CD14-positive monocyte (primary cell): ENCODE results near the gene SEMA3C. TPM values are rescaled to one million over a fixed set of nuclear protein-coding genes. Genes with fewer than 3 reads are reported as not detected.

Experiments used
- DNase-seq, 3 donors: peaks; one replicate each; pipeline ENCODE4 v3.0.0-alpha.2; 2011 to 2022
- H2AFZ ChIP-seq: 2 replicates; pipeline ENCODE4 v1.6.0; 2012; ENCODE audit warnings: mild to moderate bottlenecking, low read depth, low read length, inconsistent platforms; ENCODE audit not compliant: insufficient read depth, poor library complexity, severe bottlenecking
- H3K27ac ChIP-seq, 2 donors: 1 replicate in 1 of 2; 2 replicates in 1 of 2; pipeline ENCODE4 v1.5.1; 2012 to 2013; ENCODE audit warnings: low read length in 2 of 2, control low read depth in 1 of 2, inconsistent platforms in 1 of 2, low read depth in 1 of 2, mild to moderate bottlenecking in 1 of 2
- H3K27me3 ChIP-seq, 2 donors: one replicate each; pipeline versions ENCODE4 v1.6.0 to v1.6.1; 2011 to 2013; ENCODE audit warnings: low read length in 2 of 2; ENCODE audit not compliant: control insufficient read depth in 2 of 2, insufficient read depth in 2 of 2
- H3K36me3 ChIP-seq, 2 donors: replicated peaks in 1 of 2; 1 replicate in 1 of 2; 2 replicates in 1 of 2; pipeline versions ENCODE4 v1.5.1 to v1.6.1; 2012 to 2013; ENCODE audit warnings: low read length in 2 of 2, control low read depth in 1 of 2, inconsistent platforms in 1 of 2, mild to moderate bottlenecking in 1 of 2; ENCODE audit not compliant: insufficient read depth in 2 of 2, control insufficient read depth in 1 of 2
- H3K4me1 ChIP-seq, 2 donors: 1 replicate in 1 of 2; 2 replicates in 1 of 2; pipeline versions ENCODE4 v1.5.1 to v1.6.1; 2012 to 2013; ENCODE audit warnings: low read length in 2 of 2, control low read depth in 1 of 2, inconsistent platforms in 1 of 2, mild to moderate bottlenecking in 1 of 2, moderate library complexity in 1 of 2; ENCODE audit not compliant: insufficient read depth in 2 of 2, control insufficient read depth in 1 of 2
- H3K4me2 ChIP-seq: replicated peaks from 2 replicates; pipeline ENCODE3; 2012; ENCODE audit warnings: low read length, moderate library complexity, mild to moderate bottlenecking; ENCODE audit not compliant: poor library complexity, severe bottlenecking; ENCODE audit errors: extremely low read depth
- H3K4me3 ChIP-seq, 3 experiments: fragments of 200-600 bp in 1 of 3; sonication (generic) in 1 of 3; replicated peaks in 1 of 3; 1 replicate in 2 of 3; 2 replicates in 1 of 3; pipeline ENCODE4 v1.5.1; 2011 to 2013; ENCODE audit warnings: low read length in 3 of 3, mild to moderate bottlenecking in 3 of 3, control low read depth in 2 of 3, low read depth in 2 of 3, inconsistent platforms in 1 of 3, moderate library complexity in 1 of 3
- H3K79me2 ChIP-seq: 2 replicates; pipeline ENCODE4 v1.6.0; 2012; ENCODE audit warnings: mild to moderate bottlenecking, control low read depth, inconsistent platforms, low read length, moderate library complexity; ENCODE audit not compliant: insufficient read depth
- H3K9ac ChIP-seq: 2 replicates; pipeline ENCODE4 v1.6.0; 2017; ENCODE audit warnings: low read length, mild to moderate bottlenecking; ENCODE audit not compliant: insufficient read depth, poor library complexity, severe bottlenecking
- H3K9me3 ChIP-seq, 2 donors: replicated peaks in 1 of 2; 1 replicate in 1 of 2; 2 replicates in 1 of 2; pipeline versions ENCODE4 v1.5.1 to v1.6.1; 2012 to 2013; ENCODE audit warnings: low read length in 2 of 2, control low read depth in 1 of 2; ENCODE audit not compliant: control insufficient read depth in 1 of 2, insufficient read depth in 1 of 2
- H4K20me1 ChIP-seq: 2 replicates; pipeline ENCODE4 v1.6.0; 2012; ENCODE audit warnings: mild to moderate bottlenecking, low read length, control low read depth, moderate library complexity; ENCODE audit not compliant: insufficient read depth
- H3K27ac Mint-ChIP-seq, 7 donors: one replicate each; pipeline ENCODE4 v1.8.0; 2020; ENCODE audit warnings: mild to moderate bottlenecking in 7 of 7, mixed read lengths in 7 of 7, moderate library complexity in 6 of 7, inconsistent platforms in 2 of 7
- H3K27me3 Mint-ChIP-seq, 3 donors: one replicate each; pipeline ENCODE4 v1.8.0; 2021 to 2022; ENCODE audit warnings: low read depth in 3 of 3, mild to moderate bottlenecking in 3 of 3, mixed read lengths in 3 of 3, moderate library complexity in 3 of 3, inconsistent platforms in 1 of 3
- H3K36me3 Mint-ChIP-seq, 2 donors: one replicate each; pipeline ENCODE4 v1.8.0; 2020; ENCODE audit warnings: mixed read lengths in 2 of 2, inconsistent platforms in 1 of 2, mild to moderate bottlenecking in 1 of 2
- H3K4me1 Mint-ChIP-seq: one replicate; pipeline ENCODE4 v1.8.0; 2020; ENCODE audit warnings: mild to moderate bottlenecking, mixed read lengths
- H3K4me3 Mint-ChIP-seq, 2 donors: one replicate each; pipeline ENCODE4 v1.8.0; 2020; ENCODE audit warnings: mild to moderate bottlenecking in 2 of 2, mixed read lengths in 2 of 2, moderate library complexity in 1 of 2
- H3K9me3 Mint-ChIP-seq, 7 donors: one replicate each; pipeline ENCODE4 v1.8.0; 2020 to 2022; ENCODE audit warnings: mixed read lengths in 7 of 7, mild to moderate bottlenecking in 6 of 7, moderate library complexity in 6 of 7, inconsistent platforms in 2 of 7
- WGBS: methylation state at CpG from one replicate; pipeline ENCODE4 v1.1.5; 2013; ENCODE audit warnings: missing lambda C conversion rate; ENCODE audit not compliant: insufficient coverage; 5-methylcytosine and 5-hydroxymethylcytosine counted together
- intact Hi-C, 2 donors: fragments of 100-400 bp; cut with micrococcal nuclease; formaldehyde crosslinking; loops; one replicate each; pipeline versions ENCODE4 v1.15.0 to v1.15.1; 2023
- polyA plus RNA-seq, 3 donors: library from polyadenylated mRNA; depleted of rRNA in 1 of 3; unstranded in 2 of 3; stranded (reverse) in 1 of 3; fragments of 300-500 nt in 2 of 3; fragments of >200 nt in 1 of 3; fragmentation: Illumina TruSeq in 2 of 3; gene quantifications; 1 replicate in 2 of 3; 2 replicates in 1 of 3; pipeline ENCODE4 v1.2.3, GENCODE V29; 2012 to 2021
- TF ChIP-seq, protein P1 (sequence below): fragments of 200-600 bp; IDR thresholded peaks from one replicate; pipeline ENCODE4 v1.8.0; 2022; ENCODE audit warnings: antibody characterized with exemption, mild to moderate bottlenecking

SEMA3C gene
- polyA plus RNA-seq, 3 donors = 7.2 to 14.1 (median 13.7) TPM

DNA sequence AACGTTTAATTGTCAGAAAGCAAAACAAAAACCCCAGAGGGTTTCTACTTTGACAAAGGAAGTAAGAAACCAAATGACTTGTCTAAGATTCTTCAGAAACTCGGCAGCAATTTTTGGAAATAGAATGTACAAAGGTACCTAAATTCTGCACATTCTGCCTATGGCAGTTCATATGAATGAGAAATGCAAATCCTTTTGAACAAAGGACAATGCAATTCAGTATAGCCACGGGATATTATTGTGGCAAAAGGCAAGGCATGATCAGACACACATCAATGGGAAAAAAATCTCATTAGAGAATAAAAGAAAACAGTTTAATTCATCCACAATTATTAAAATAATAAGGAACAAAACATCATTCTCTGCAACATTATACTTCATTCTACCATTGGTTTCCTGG, 93.4 kb downstream of the SEMA3C start:
- H3K27ac ChIP-seq = no peak overlapping the region
- no peak overlapping the region for H3K4me3 Mint-ChIP-seq
- WGBS = 100% methylated on average over 1 of the region's 3 CpGs
- no peaks in the 10 kb centered on the region for H3K9me3 Mint-ChIP-seq
- no peak overlapping the region for H2AFZ ChIP-seq
- no peaks in the 10 kb centered on the region for H3K79me2 ChIP-seq
- peaks cover 16% of the 10 kb centered on the region for H3K4me1 Mint-ChIP-seq
- no peak overlapping the region for H3K27ac Mint-ChIP-seq
- no peaks in the 10 kb centered on the region for H3K27me3 Mint-ChIP-seq
- H3K36me3 Mint-ChIP-seq = peaks cover 18 to 24% of the 10 kb centered on the region in 2 donors
- intact Hi-C loops = no loop called here
- no peaks in the 10 kb centered on the region for H4K20me1 ChIP-seq
- peaks cover 16 to 18% of the 10 kb centered on the region in 2 donors for H3K4me1 ChIP-seq
- TF ChIP-seq, protein P1, sequence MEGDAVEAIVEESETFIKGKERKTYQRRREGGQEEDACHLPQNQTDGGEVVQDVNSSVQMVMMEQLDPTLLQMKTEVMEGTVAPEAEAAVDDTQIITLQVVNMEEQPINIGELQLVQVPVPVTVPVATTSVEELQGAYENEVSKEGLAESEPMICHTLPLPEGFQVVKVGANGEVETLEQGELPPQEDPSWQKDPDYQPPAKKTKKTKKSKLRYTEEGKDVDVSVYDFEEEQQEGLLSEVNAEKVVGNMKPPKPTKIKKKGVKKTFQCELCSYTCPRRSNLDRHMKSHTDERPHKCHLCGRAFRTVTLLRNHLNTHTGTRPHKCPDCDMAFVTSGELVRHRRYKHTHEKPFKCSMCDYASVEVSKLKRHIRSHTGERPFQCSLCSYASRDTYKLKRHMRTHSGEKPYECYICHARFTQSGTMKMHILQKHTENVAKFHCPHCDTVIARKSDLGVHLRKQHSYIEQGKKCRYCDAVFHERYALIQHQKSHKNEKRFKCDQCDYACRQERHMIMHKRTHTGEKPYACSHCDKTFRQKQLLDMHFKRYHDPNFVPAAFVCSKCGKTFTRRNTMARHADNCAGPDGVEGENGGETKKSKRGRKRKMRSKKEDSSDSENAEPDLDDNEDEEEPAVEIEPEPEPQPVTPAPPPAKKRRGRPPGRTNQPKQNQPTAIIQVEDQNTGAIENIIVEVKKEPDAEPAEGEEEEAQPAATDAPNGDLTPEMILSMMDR = no peak
- no peaks in the 10 kb centered on the region for H3K27me3 ChIP-seq
- peaks cover 0 to 9% of the 10 kb centered on the region in 2 donors for H3K36me3 ChIP-seq
- no peak overlapping the region for H3K4me3 ChIP-seq
- no peaks in the 10 kb centered on the region for H3K9me3 ChIP-seq
- no peak overlapping the region for H3K9ac ChIP-seq
- no peak for DNase-seq
- H3K4me2 ChIP-seq = no peak overlapping the region

DNA sequence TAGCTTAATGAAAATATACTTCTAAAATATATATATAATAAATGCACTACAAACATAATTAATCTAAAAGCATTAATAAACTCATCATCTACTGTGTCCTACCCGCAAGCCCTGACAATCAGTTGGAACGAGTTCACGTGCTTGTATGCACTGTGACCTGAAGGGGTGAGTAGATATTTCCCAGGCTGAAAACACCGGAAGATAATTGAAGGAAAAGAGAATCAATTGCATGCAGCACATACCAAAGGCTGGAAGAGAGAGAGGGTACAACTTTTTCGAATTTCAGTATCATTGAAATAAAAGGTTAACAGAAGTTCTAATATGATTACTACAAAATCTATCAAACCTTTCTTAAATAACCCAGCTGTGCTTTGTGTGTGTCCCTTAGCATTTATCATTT, 94.6 kb downstream of the SEMA3C start:
- H3K4me3 Mint-ChIP-seq = no peak overlapping the region
- no CpG with 5 or more reads among the region's 5 CpGs for WGBS
- H3K4me1 ChIP-seq = peaks cover 6% of the 10 kb centered on the region in 2 donors
- H3K9ac ChIP-seq = no peak overlapping the region
- H3K27ac Mint-ChIP-seq = no peak overlapping the region
- no peaks in the 10 kb centered on the region for H3K27me3 ChIP-seq
- H3K79me2 ChIP-seq = no peaks in the 10 kb centered on the region
- peaks cover 7% of the 10 kb centered on the region for H3K4me1 Mint-ChIP-seq
- H3K4me3 ChIP-seq = no peak overlapping the region
- H3K9me3 ChIP-seq = no peaks in the 10 kb centered on the region
- no peak for DNase-seq
- H3K9me3 Mint-ChIP-seq = peaks cover 0 to 2% (median 0%) of the 10 kb centered on the region in 7 donors
- no peak overlapping the region for H3K4me2 ChIP-seq
- no peaks in the 10 kb centered on the region for H4K20me1 ChIP-seq
- H2AFZ ChIP-seq = no peak overlapping the region
- H3K36me3 Mint-ChIP-seq = peaks cover 18 to 24% of the 10 kb centered on the region in 2 donors
- H3K27me3 Mint-ChIP-seq = no peaks in the 10 kb centered on the region
- intact Hi-C loops = no loop called here
- no peak overlapping the region for H3K27ac ChIP-seq
- TF ChIP-seq, protein P1 = no peak
- H3K36me3 ChIP-seq = peaks cover 0 to 9% of the 10 kb centered on the region in 2 donors
